PC-3 (cell line): ENCODE data around the gene FH. TPM values are rescaled to one million over a fixed set of nuclear protein-coding genes. Genes with fewer than 3 reads are reported as not detected.
A peak's percentile ranks its signal among the peaks of the same experiment; 100 is the strongest.

Experiments used
- ATAC-seq: fragments of 200-7000 bp; cut with Tn5 transposase; 2 replicates; pipeline ENCODE4 v1.9.1; 2020; ENCODE audit warnings: mild to moderate bottlenecking, moderate library complexity
- BruUV-seq: library from RNA; stranded (reverse); fragments of 400-500 nt; replicated peaks from 2 replicates; lab custom pipeline; 2021; lab: Mats Ljungman, UMichigan
- CTCF ChIA-PET: fragments of 300-600 bp; sonication (Branson Sonifier 250); formaldehyde crosslinking; loops from one replicate; lab custom pipeline; 2022; ENCODE audit warnings: antibody characterized with exemption; lab: Charles Lee
- POLR2A ChIA-PET: fragments of 300-600 bp; sonication (Branson Sonifier 250); formaldehyde crosslinking; loops from one replicate; lab custom pipeline; 2022; ENCODE audit warnings: antibody characterized with exemption; ENCODE audit not compliant: unreplicated experiment; lab: Charles Lee
- DNase-seq: peaks from one replicate; pipeline ENCODE4 v3.0.0-alpha.2; 2015
- H2AFZ ChIP-seq: fragments of 300-600 bp; sonication (generic); 2 replicates; pipeline ENCODE4 v1.6.0; 2016; ENCODE audit warnings: antibody characterized with exemption, low read length
- H3F3A ChIP-seq: fragments of 300-600 bp; sonication (generic); one replicate; pipeline ENCODE4 v1.6.0; 2017; ENCODE audit warnings: antibody characterized with exemption, low read length, control low read depth, mild to moderate bottlenecking; ENCODE audit not compliant: unreplicated experiment
- H3K27ac ChIP-seq: fragments of 300-600 bp; sonication (generic); 2 replicates; pipeline ENCODE4 v1.5.1; 2016; ENCODE audit warnings: mild to moderate bottlenecking, low read length
- H3K27me3 ChIP-seq: fragments of 300-600 bp; sonication (generic); 2 replicates; pipeline ENCODE4 v1.6.1; 2016; ENCODE audit warnings: low read length, mixed read lengths
- H3K36me3 ChIP-seq: fragments of 300-600 bp; sonication (generic); 2 replicates; pipeline ENCODE4 v1.6.1; 2016; ENCODE audit warnings: low read depth, mixed run types, low read length, mixed read lengths
- H3K4me1 ChIP-seq: fragments of 300-600 bp; sonication (generic); 2 replicates; pipeline ENCODE4 v1.5.1; 2016; ENCODE audit warnings: low read length; ENCODE audit not compliant: insufficient read depth
- H3K4me2 ChIP-seq: fragments of 300-600 bp; sonication (generic); 2 replicates; pipeline ENCODE4 v1.6.0; 2016; ENCODE audit warnings: low read length
- H3K4me3 ChIP-seq: fragments of 300-600 bp; sonication (generic); 2 replicates; pipeline ENCODE4 v1.5.1; 2016; ENCODE audit warnings: mild to moderate bottlenecking, low read length, mixed read lengths
- H3K79me2 ChIP-seq: fragments of 300-600 bp; sonication (generic); 2 replicates; pipeline ENCODE4 v1.6.1; 2017; ENCODE audit warnings: low read length, mixed read lengths
- H3K9ac ChIP-seq: fragments of 300-600 bp; sonication (generic); 2 replicates; pipeline ENCODE4 v1.6.0; 2016; ENCODE audit warnings: mild to moderate bottlenecking, low read length
- H3K9me2 ChIP-seq: fragments of 300-600 bp; sonication (generic); replicated peaks from 2 replicates; pipeline ENCODE4 v1.6.1; 2016; ENCODE audit warnings: mixed run types, low read length, mixed read lengths
- H3K9me3 ChIP-seq: fragments of 300-600 bp; sonication (generic); 2 replicates; pipeline ENCODE4 v1.6.1; 2016; ENCODE audit warnings: low read length, mixed read lengths
- H4K20me1 ChIP-seq: fragments of 300-600 bp; sonication (generic); 2 replicates; pipeline ENCODE4 v1.6.1; 2016; ENCODE audit warnings: low read length, mixed read lengths
- EZH2 ChIP-seq: fragments of 300-600 bp; sonication (generic); IDR thresholded peaks from one replicate; pipeline ENCODE4 v1.6.1; 2017; ENCODE audit warnings: antibody characterized with exemption, mild to moderate bottlenecking, low read length; ENCODE audit not compliant: unreplicated experiment
- EZH2phosphoT487 ChIP-seq: fragments of 300-600 bp; sonication (generic); IDR thresholded peaks from 2 replicates; pipeline ENCODE4 v1.6.1; 2018; ENCODE audit warnings: mild to moderate bottlenecking, antibody characterized with exemption, low read length, borderline replicate concordance
- intact Hi-C: fragments of 100-400 bp; cut with micrococcal nuclease; formaldehyde crosslinking; loops from 2 replicates; pipeline ENCODE4 v1.9.0; 2023
- total RNA-seq: library from RNA; depleted of rRNA; stranded (reverse); fragments of >200 nt; gene quantifications from 2 replicates; pipeline ENCODE4 v1.2.3, GENCODE V29; 2014
- TF ChIP-seq, protein P1 (sequence below): fragments of 300-600 bp; sonication (generic); conservative IDR thresholded peaks from 2 replicates; pipeline ENCODE4 v1.5.1; 2017; ENCODE audit warnings: antibody characterized with exemption, low read depth, mild to moderate bottlenecking, low read length

FH gene
- total RNA-seq, 1 experiment from 2014 or later: 201 TPM

DNA sequence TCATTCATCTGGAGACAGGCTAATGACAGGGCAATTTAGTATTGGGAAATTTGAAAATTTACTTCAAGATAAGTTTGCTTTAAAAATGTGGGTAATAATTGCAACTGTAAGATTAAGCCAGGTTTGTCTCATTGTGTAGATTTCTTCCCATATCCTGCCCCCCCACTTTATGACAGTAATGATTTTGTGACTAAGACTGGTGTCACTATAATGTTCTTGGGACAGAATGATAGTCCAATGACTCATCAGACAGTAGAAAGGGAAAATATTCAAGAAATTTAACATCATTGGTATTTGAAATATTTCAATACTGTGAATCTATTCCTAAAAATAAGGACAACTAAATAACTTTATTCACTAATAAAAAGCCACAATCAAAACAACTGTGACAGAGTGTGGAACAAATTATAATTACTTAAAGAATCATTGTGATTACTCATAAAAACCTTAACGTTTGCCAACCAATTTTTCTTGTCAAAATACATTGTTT, 36.7 kb downstream of the FH start:
- ChIA-PET POLR2A (interaction anchor here (0.7 kb wide), 1 partner anchor 19 kb away, joined by 5 read pairs; no protein-coding TSS in a partner anchor), CTCF (no interaction called here)
- peaks cover 58% of the 10 kb centered on the region for H3K4me1 ChIP-seq
- no peaks in the 10 kb centered on the region for H3K9me2 ChIP-seq
- H3K79me2 ChIP-seq: no peaks in the 10 kb centered on the region
- TF ChIP-seq EZH2: no peak
- TF ChIP-seq EZH2phosphoT487: no peak
- TF ChIP-seq, protein P1, sequence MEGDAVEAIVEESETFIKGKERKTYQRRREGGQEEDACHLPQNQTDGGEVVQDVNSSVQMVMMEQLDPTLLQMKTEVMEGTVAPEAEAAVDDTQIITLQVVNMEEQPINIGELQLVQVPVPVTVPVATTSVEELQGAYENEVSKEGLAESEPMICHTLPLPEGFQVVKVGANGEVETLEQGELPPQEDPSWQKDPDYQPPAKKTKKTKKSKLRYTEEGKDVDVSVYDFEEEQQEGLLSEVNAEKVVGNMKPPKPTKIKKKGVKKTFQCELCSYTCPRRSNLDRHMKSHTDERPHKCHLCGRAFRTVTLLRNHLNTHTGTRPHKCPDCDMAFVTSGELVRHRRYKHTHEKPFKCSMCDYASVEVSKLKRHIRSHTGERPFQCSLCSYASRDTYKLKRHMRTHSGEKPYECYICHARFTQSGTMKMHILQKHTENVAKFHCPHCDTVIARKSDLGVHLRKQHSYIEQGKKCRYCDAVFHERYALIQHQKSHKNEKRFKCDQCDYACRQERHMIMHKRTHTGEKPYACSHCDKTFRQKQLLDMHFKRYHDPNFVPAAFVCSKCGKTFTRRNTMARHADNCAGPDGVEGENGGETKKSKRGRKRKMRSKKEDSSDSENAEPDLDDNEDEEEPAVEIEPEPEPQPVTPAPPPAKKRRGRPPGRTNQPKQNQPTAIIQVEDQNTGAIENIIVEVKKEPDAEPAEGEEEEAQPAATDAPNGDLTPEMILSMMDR: no peak
- peak overlapping the region; percentile 74 for H3K4me2 ChIP-seq
- ATAC-seq (peak; percentile 81), DNase-seq (peak; percentile 100)
- H2AFZ ChIP-seq: no peak overlapping the region
- intact Hi-C loops: loop anchor here (1.0 kb wide), 2 partner anchors 60 to 70 kb away; no protein-coding TSS in a partner anchor
- no peaks in the 10 kb centered on the region for H3K9me3 ChIP-seq
- H3K9ac ChIP-seq: 0 out of 2 replicates have a peak overlapping the region, but pooled peaks have one; percentile 21
- no peaks in the 10 kb centered on the region for H4K20me1 ChIP-seq
- no TSS peak for BruUV-seq
- H3K4me3 ChIP-seq: peak overlapping the region; percentile 32
- no peaks in the 10 kb centered on the region for H3K36me3 ChIP-seq
- H3K27me3 ChIP-seq: no peaks in the 10 kb centered on the region
- peak overlapping the region; percentile 79 for H3K27ac ChIP-seq
- peaks cover 11% of the 10 kb centered on the region for H3F3A ChIP-seq

DNA sequence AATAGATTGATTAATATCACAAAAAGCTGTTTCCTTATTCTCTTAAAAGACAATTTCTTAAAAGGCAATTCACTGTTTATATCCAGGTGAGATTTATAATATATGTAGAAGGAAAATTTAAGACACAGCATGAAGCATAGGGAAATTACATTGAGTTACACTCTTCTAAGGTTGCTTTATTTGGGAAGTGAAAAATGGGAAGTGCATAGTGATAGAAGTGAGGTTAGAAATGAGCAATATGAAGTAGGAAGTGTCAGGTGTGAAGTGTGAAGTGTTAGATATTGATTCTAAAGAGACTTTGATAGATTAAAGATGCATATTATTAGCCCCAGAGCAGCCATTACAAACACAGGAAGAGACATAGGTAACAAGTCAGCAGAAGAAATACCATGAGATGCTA, 40.3 kb downstream of the FH start:
- Histone ChIP-seq H3F3A (peaks cover 11% of the 10 kb centered on the region), H3K4me1 (peaks cover 44% of the 10 kb centered on the region), H4K20me1 (no peaks in the 10 kb centered on the region), H3K36me3 (0 out of 2 replicates have a peak, but pooled peaks cover 5% of the 10 kb centered on the region), H3K9me3 (no peaks in the 10 kb centered on the region), H3K4me2 (no peak overlapping the region), H3K79me2 (no peaks in the 10 kb centered on the region), H3K9me2 (no peaks in the 10 kb centered on the region), H2AFZ (no peak overlapping the region), H3K9ac (no peak overlapping the region), H3K27ac (no peak overlapping the region), H3K4me3 (no peak overlapping the region), H3K27me3 (no peaks in the 10 kb centered on the region)
- POLR2A ChIA-PET: no interaction called here
- no peak for ATAC-seq
- intact Hi-C loops: no loop called here
- TF ChIP-seq, protein P1: no peak
- TF ChIP-seq EZH2: no peak
- no peak for TF ChIP-seq EZH2phosphoT487
- BruUV-seq: no TSS peak
- no peak for DNase-seq
- CTCF ChIA-PET: no interaction called here

DNA sequence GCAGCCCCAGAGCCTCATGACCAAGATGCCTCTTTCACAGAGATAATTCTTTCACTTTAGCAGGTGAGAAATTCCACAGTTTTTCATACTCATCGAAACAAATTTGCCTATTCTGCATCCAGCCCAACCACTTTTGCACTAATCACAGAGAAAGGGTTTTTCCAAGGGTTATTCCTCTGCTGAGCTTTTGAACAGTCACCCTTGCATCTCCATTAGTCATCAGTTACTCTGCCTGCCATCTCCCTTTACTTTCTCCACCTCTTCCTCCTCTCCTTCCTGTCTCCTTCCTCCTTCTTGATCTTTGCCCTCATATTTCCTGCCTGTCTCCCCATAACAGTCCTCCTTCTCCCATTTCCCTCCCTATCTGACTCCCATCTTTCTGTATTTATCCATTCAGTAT, 43.9 kb downstream of the FH start:
- DNase-seq (peak; percentile 79), ATAC-seq (peak; percentile 96)
- POLR2A ChIA-PET: interaction anchor here (0.5 kb wide), 1 partner anchor 45 kb away, joined by 4 read pairs; no protein-coding TSS in a partner anchor
- Histone ChIP-seq H3K27me3 (no peaks in the 10 kb centered on the region), H3K79me2 (no peaks in the 10 kb centered on the region), H3F3A (no peaks in the 10 kb centered on the region), H3K9me3 (no peaks in the 10 kb centered on the region), H3K27ac (peak overlapping the region; percentile 19), H4K20me1 (no peaks in the 10 kb centered on the region), H3K4me1 (peaks cover 13% of the 10 kb centered on the region), H2AFZ (no peak overlapping the region), H3K9me2 (no peaks in the 10 kb centered on the region; the same call in 1 of the 2 replicates), H3K9ac (no peak overlapping the region), H3K4me2 (0 out of 2 replicates have a peak overlapping the region, but pooled peaks have one; percentile 1), H3K4me3 (no peak overlapping the region), H3K36me3 (0 out of 2 replicates have a peak, but pooled peaks cover 5% of the 10 kb centered on the region)
- CTCF ChIA-PET: no interaction called here
- no peak for TF ChIP-seq EZH2
- TF ChIP-seq, protein P1: no peak
- TF ChIP-seq EZH2phosphoT487: no peak
- BruUV-seq: no TSS peak
- intact Hi-C loops: no loop called here
